ENCODE results near the gene FAM124A. TPM values are rescaled to one million over a fixed set of nuclear protein-coding genes. Genes with fewer than 3 reads are reported as not detected.

The FAM124A gene
- total RNA-seq, 2 donors from 2014 or later = 5.5 to 11.2 TPM

GRCh38 chr13:51291341-51291740 lies 69.1 kb downstream of the FAM124A start:
- TF ChIP-seq POLR2A (IDR thresholded peaks at IDR 0.05) (no peak), CTCF (IDR thresholded peaks at IDR 0.05) (no peak), POLR2AphosphoS5 (IDR thresholded peaks at IDR 0.05) (no peak)
- Histone ChIP-seq H3K4me1 (replicated peaks) (no peaks in the 10 kb centered on the region), H3K36me3 (no peaks in the 10 kb centered on the region), H3K27me3 (replicated peaks; ENCODE audit: insufficient read depth) (no peaks in the 10 kb centered on the region), H3K4me3 (no peak overlapping the region), H3K9me3 (no peaks in the 10 kb centered on the region), H3K27ac (no peak overlapping the region)
- DNase-seq (ENCODE audit: low spot score) = no peak
- intact Hi-C loops (cut with DNase I) = no loop called here
- 66% methylated on average over 5 of the region's 5 CpGs for WGBS

GRCh38 chr13:51292000-51292565 lies 69.9 kb downstream of the FAM124A start:
- no peak for TF ChIP-seq POLR2A (IDR thresholded peaks at IDR 0.05)
- no peak for TF ChIP-seq POLR2AphosphoS5 (IDR thresholded peaks at IDR 0.05)
- no peak for TF ChIP-seq CTCF (IDR thresholded peaks at IDR 0.05)
- DNase-seq (ENCODE audit: low spot score) = no peak
- intact Hi-C loops (cut with DNase I) = no loop called here
- H3K4me3 ChIP-seq = no peak overlapping the region
- no peaks in the 10 kb centered on the region for H3K27me3 ChIP-seq (replicated peaks; ENCODE audit: insufficient read depth)
- no peaks in the 10 kb centered on the region for H3K9me3 ChIP-seq
- H3K4me1 ChIP-seq (replicated peaks) = no peaks in the 10 kb centered on the region
- no peak overlapping the region for H3K27ac ChIP-seq
- 42% methylated on average over 6 of the region's 6 CpGs for WGBS
- H3K36me3 ChIP-seq = no peaks in the 10 kb centered on the region

GRCh38 chr13:51297556-51297955 lies 75.4 kb downstream of the FAM124A start:
- Histone ChIP-seq H3K9me3 (no peaks in the 10 kb centered on the region), H3K4me1 (replicated peaks) (no peaks in the 10 kb centered on the region), H3K4me3 (no peak overlapping the region), H3K36me3 (no peaks in the 10 kb centered on the region), H3K27ac (no peak overlapping the region), H3K27me3 (replicated peaks; ENCODE audit: insufficient read depth) (no peaks in the 10 kb centered on the region)
- 53% methylated on average over 2 of the region's 2 CpGs for WGBS
- intact Hi-C loops (cut with DNase I) = no loop called here
- TF ChIP-seq POLR2AphosphoS5 (IDR thresholded peaks at IDR 0.05) (no peak), CTCF (IDR thresholded peaks at IDR 0.05) (no peak), POLR2A (IDR thresholded peaks at IDR 0.05) (no peak)
- DNase-seq (ENCODE audit: low spot score) = no peak

GRCh38 chr13:51298812-51299211 lies 76.6 kb downstream of the FAM124A start:
- DNase-seq (ENCODE audit: low spot score) = no peak
- Histone ChIP-seq H3K4me1 (replicated peaks) (no peaks in the 10 kb centered on the region), H3K27ac (no peak overlapping the region), H3K27me3 (replicated peaks; ENCODE audit: insufficient read depth) (no peaks in the 10 kb centered on the region), H3K4me3 (no peak overlapping the region), H3K9me3 (no peaks in the 10 kb centered on the region), H3K36me3 (no peaks in the 10 kb centered on the region)
- WGBS = 86% methylated on average over 1 of the region's 1 CpG
- TF ChIP-seq POLR2A (IDR thresholded peaks at IDR 0.05) (no peak), POLR2AphosphoS5 (IDR thresholded peaks at IDR 0.05) (no peak), CTCF (IDR thresholded peaks at IDR 0.05) (no peak)
- intact Hi-C loops (cut with DNase I) = no loop called here

GRCh38 chr13:51303063-51303552 lies 80.9 kb downstream of the FAM124A start:
- intact Hi-C loops (cut with DNase I) = no loop called here
- no peaks in the 10 kb centered on the region for H3K9me3 ChIP-seq
- no peak overlapping the region for H3K27ac ChIP-seq
- no peaks in the 10 kb centered on the region for H3K27me3 ChIP-seq (replicated peaks; ENCODE audit: insufficient read depth)
- 77% methylated on average over 2 of the region's 2 CpGs for WGBS
- H3K4me1 ChIP-seq (replicated peaks) = no peaks in the 10 kb centered on the region
- H3K36me3 ChIP-seq = no peaks in the 10 kb centered on the region
- no peak for DNase-seq (ENCODE audit: low spot score)
- H3K4me3 ChIP-seq = no peak overlapping the region
- TF ChIP-seq POLR2AphosphoS5 (IDR thresholded peaks at IDR 0.05) = no peak
- TF ChIP-seq POLR2A (IDR thresholded peaks at IDR 0.05) = no peak
- TF ChIP-seq CTCF (IDR thresholded peaks at IDR 0.05) = no peak
